PC-9 (cell line): ENCODE results near the gene ZBTB6. TPM values are rescaled to one million over a fixed set of nuclear protein-coding genes. Genes with fewer than 3 reads are reported as not detected.
A peak's percentile ranks its signal among the peaks of the same experiment; 100 is the strongest.

ENCODE experiments used
- BruUV-seq: library from RNA; stranded (reverse); fragments of 400-500 nt; replicated peaks from 2 replicates; lab custom pipeline; 2021; lab: Mats Ljungman, UMichigan
- CTCF ChIA-PET: fragments of 300-600 bp; sonication (Branson Sonifier 250); formaldehyde crosslinking; loops from one replicate; lab custom pipeline; 2022; ENCODE audit warnings: antibody characterized with exemption; lab: Charles Lee
- POLR2A ChIA-PET: fragments of 300-600 bp; sonication (Branson Sonifier 250); formaldehyde crosslinking; loops from one replicate; lab custom pipeline; 2022; ENCODE audit warnings: antibody characterized with exemption; ENCODE audit not compliant: unreplicated experiment; lab: Charles Lee
- DNase-seq, 2 experiments: peaks; one replicate each; pipeline versions ENCODE4 v3.0.0 to v3.0.0-alpha.2; 2015 to 2022; ENCODE audit warnings: mixed read lengths in 1 of 2
- H2AFZ ChIP-seq: fragments of 200-600 bp; sonication (generic); 2 replicates; pipeline ENCODE4 v1.8.1; 2017; ENCODE audit warnings: antibody characterized with exemption
- H3F3A ChIP-seq: fragments of 200-600 bp; sonication (generic); 2 replicates; pipeline ENCODE4 v1.8.1; 2017; ENCODE audit warnings: antibody characterized with exemption, mild to moderate bottlenecking, low read depth; ENCODE audit not compliant: insufficient read depth
- H3K27ac ChIP-seq: fragments of 200-600 bp; sonication (generic); 2 replicates; pipeline ENCODE4 v1.6.1; 2016; ENCODE audit warnings: mixed run types
- H3K27me3 ChIP-seq: fragments of 200-600 bp; sonication (generic); 2 replicates; pipeline ENCODE4 v1.6.1; 2016; ENCODE audit warnings: low read depth, mixed run types; ENCODE audit not compliant: insufficient read depth
- H3K36me3 ChIP-seq: fragments of 200-600 bp; sonication (generic); 2 replicates; pipeline ENCODE4 v1.6.1; 2016; ENCODE audit warnings: low read depth, mixed run types
- H3K4me1 ChIP-seq: fragments of 200-600 bp; sonication (generic); replicated peaks from 2 replicates; pipeline ENCODE4 v1.6.1; 2016; ENCODE audit warnings: mixed run types; ENCODE audit not compliant: insufficient read depth
- H3K4me2 ChIP-seq: fragments of 200-600 bp; sonication (generic); 2 replicates; pipeline ENCODE4 v1.6.1; 2017; ENCODE audit warnings: mixed run types
- H3K4me3 ChIP-seq: fragments of 200-600 bp; sonication (generic); 2 replicates; pipeline ENCODE4 v1.6.1; 2016; ENCODE audit warnings: mixed run types
- H3K79me2 ChIP-seq: fragments of 200-600 bp; sonication (generic); 2 replicates; pipeline ENCODE4 v1.6.1; 2017; ENCODE audit warnings: low read depth, mixed run types
- H3K9me2 ChIP-seq: fragments of 200-600 bp; sonication (generic); 2 replicates; pipeline ENCODE4 v1.8.1; 2017; ENCODE audit warnings: mild to moderate bottlenecking; ENCODE audit not compliant: insufficient read depth
- H3K9me3 ChIP-seq: fragments of 200-600 bp; sonication (generic); 2 replicates; pipeline ENCODE4 v1.8.1; 2016; ENCODE audit warnings: low read depth; ENCODE audit not compliant: insufficient read depth
- H4K20me1 ChIP-seq: fragments of 200-600 bp; sonication (generic); 2 replicates; pipeline ENCODE4 v1.8.1; 2017; ENCODE audit not compliant: insufficient read depth
- EZH2 ChIP-seq: fragments of 200-600 bp; sonication (generic); IDR thresholded peaks from 2 replicates; pipeline ENCODE4 v1.8.0; 2017; ENCODE audit warnings: antibody characterized with exemption, low read depth
- intact Hi-C: fragments of 100-400 bp; cut with micrococcal nuclease; formaldehyde crosslinking; loops from one replicate; pipeline ENCODE4 v1.10.0; 2022; ENCODE audit not compliant: unreplicated experiment
- total RNA-seq: library from RNA; stranded (reverse); gene quantifications from 2 replicates; pipeline ENCODE4 v1.2.3, GENCODE V29; 2021
- TF ChIP-seq, protein P1 (sequence below): fragments of 200-600 bp; sonication (generic); conservative IDR thresholded peaks from 2 replicates; pipeline ENCODE4 v1.6.1; 2017; ENCODE audit warnings: mixed run types, antibody characterized with exemption, mild to moderate bottlenecking, moderate library complexity

ZBTB6 gene
- total RNA-seq, 1 experiment from 2014 or later = 8.7 TPM

DNA sequence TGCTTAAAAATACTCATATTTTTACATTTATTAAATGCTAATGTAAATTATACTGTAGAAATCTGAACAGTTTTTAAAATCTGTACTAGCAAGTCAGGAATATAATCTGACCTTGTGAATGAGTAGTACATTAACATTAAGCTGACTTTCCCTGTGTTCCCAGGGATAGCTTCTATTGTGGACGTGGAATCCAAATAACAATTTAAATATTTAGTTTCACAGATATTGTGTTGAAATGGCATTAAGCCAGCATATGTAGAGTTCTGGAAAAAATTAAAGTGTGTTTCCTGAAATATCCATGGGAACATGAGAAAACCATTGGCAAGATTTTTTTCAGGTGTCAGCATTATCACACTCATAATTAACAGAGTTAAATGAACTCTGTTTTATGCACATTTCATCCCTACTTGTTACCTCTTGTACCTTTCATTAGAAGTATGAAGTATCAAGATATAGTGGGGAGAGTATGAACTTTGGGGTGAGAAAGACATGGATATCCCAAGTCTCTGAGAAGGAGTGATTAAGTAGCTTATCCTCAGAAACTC, 33.4 kb upstream of the ZBTB6 start:
- POLR2A ChIA-PET = no interaction called here
- TF ChIP-seq, protein P1, sequence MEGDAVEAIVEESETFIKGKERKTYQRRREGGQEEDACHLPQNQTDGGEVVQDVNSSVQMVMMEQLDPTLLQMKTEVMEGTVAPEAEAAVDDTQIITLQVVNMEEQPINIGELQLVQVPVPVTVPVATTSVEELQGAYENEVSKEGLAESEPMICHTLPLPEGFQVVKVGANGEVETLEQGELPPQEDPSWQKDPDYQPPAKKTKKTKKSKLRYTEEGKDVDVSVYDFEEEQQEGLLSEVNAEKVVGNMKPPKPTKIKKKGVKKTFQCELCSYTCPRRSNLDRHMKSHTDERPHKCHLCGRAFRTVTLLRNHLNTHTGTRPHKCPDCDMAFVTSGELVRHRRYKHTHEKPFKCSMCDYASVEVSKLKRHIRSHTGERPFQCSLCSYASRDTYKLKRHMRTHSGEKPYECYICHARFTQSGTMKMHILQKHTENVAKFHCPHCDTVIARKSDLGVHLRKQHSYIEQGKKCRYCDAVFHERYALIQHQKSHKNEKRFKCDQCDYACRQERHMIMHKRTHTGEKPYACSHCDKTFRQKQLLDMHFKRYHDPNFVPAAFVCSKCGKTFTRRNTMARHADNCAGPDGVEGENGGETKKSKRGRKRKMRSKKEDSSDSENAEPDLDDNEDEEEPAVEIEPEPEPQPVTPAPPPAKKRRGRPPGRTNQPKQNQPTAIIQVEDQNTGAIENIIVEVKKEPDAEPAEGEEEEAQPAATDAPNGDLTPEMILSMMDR = no peak
- no peak for TF ChIP-seq EZH2

GRCh38 chr9:122944960-122945888, 32.1 kb upstream of the ZBTB6 start:
- Histone ChIP-seq H4K20me1 (peaks cover 70% of the 10 kb centered on the region), H3K36me3 (peaks cover 20% of the 10 kb centered on the region), H3K27me3 (no peaks in the 10 kb centered on the region), H3K9me3 (no peaks in the 10 kb centered on the region), H3K79me2 (peaks cover 90% of the 10 kb centered on the region), H3K9me2 (no peaks in the 10 kb centered on the region), H3K4me2 (0 out of 2 replicates have a peak overlapping the region, but pooled peaks have one; percentile 19), H3F3A (peaks cover 17% of the 10 kb centered on the region; the same call in 1 of the 2 replicates), H2AFZ (no peak overlapping the region), H3K4me3 (no peak overlapping the region), H3K4me1 (peaks cover 37% of the 10 kb centered on the region), H3K27ac (peak overlapping the region; percentile 29)
- BruUV-seq = no TSS peak
- DNase-seq = no peak
- TF ChIP-seq, protein P1 = no peak
- no peak for TF ChIP-seq EZH2
- POLR2A ChIA-PET = no interaction called here
- CTCF ChIA-PET = no interaction called here
- intact Hi-C loops = no loop called here

More for the DNA sequence above, 33.4 kb upstream of the ZBTB6 start:
- no peak for DNase-seq
- Histone ChIP-seq H3K27ac (no peak overlapping the region; the same call in 1 of the 2 replicates), H3K4me2 (no peak overlapping the region), H4K20me1 (peaks cover 75% of the 10 kb centered on the region), H2AFZ (no peak overlapping the region), H3K9me3 (no peaks in the 10 kb centered on the region), H3F3A (peaks cover 11% of the 10 kb centered on the region; the same call in 1 of the 2 replicates), H3K4me3 (no peak overlapping the region), H3K4me1 (peaks cover 33% of the 10 kb centered on the region), H3K9me2 (no peaks in the 10 kb centered on the region), H3K79me2 (peaks cover 100% of the 10 kb centered on the region), H3K27me3 (no peaks in the 10 kb centered on the region), H3K36me3 (peaks cover 20% of the 10 kb centered on the region)
- no TSS peak for BruUV-seq
- intact Hi-C loops = no loop called here
- CTCF ChIA-PET = no interaction called here

DNA sequence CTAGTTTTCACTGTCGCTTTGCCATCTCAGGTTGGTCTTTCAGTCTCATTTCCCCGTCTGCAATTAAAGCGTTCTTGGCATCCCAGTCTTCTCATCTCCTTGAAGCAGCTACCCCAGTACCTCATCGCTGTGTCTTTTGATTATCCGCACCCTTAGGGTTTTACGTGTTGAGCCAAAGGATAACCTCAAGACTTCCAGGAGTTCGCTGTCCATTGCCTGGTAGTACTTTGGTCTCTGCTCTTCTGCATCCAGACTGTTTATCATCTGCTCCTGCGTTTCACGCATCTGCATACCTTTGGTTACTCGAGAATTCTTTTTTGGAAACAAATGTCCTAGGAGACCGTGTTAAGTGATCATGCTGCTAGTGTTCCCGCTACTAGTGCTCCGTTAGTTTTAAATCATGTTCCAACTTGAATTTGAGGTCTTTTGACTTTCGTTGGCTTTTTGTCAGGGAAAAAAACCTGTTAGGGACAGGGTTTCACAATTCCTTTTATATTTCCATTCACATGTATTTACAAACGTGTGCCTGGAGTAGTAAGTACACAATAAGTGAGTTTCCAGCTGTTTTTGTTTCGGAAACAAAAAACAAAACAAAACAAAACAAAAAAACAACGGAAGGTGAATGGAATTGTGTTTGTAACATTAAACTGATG, 28.6 kb upstream of the ZBTB6 start:
- no peaks in the 10 kb centered on the region for H3K27me3 ChIP-seq
- BruUV-seq = TSS peak; percentile 56
- DNase-seq = no peak
- ChIA-PET POLR2A (no interaction called here), CTCF (interaction anchor here (0.7 to 0.9 kb wide), 2 partner anchors 10 to 301 kb away, joined by 3 to 15 read pairs; partner anchors contain the start of gene ZBTB26)
- no peak for TF ChIP-seq EZH2
- TF ChIP-seq, protein P1 = no peak
- no peak overlapping the region for H2AFZ ChIP-seq
- H3K4me3 ChIP-seq = peak overlapping the region; percentile 89
- peaks cover 19% of the 10 kb centered on the region; the same call in 1 of the 2 replicates for H3F3A ChIP-seq
- no peaks in the 10 kb centered on the region for H3K9me3 ChIP-seq
- H3K27ac ChIP-seq = peak overlapping the region; percentile 81
- H3K4me2 ChIP-seq = peak overlapping the region; percentile 85
- H3K79me2 ChIP-seq = peaks cover 55% of the 10 kb centered on the region
- peaks cover 41% of the 10 kb centered on the region for H4K20me1 ChIP-seq
- peaks cover 13% of the 10 kb centered on the region; the same call in 1 of the 2 replicates for H3K36me3 ChIP-seq
- no peaks in the 10 kb centered on the region for H3K9me2 ChIP-seq
- peaks cover 34% of the 10 kb centered on the region for H3K4me1 ChIP-seq
- intact Hi-C loops = loop anchor here (1.0 to 2.0 kb wide), 2 partner anchors 10 to 13 kb away; partner anchors contain the start of gene ZBTB26
